Keratinocyte (primary cell): ENCODE results near the gene DPP10. TPM values are rescaled to one million over a fixed set of nuclear protein-coding genes. Genes with fewer than 3 reads are reported as not detected.

Experiments
- DNase-seq: peaks from one replicate; pipeline ENCODE4 v3.0.0-alpha.2; 2011; ENCODE audit warnings: low read depth, missing footprints, low spot score
- FAIRE-seq: peaks from 2 replicates; lab custom pipeline; 2011; peaks lifted over from hg19 to GRCh38; lab: Jason Lieb, UNC
- H2AFZ ChIP-seq: 2 replicates; pipeline ENCODE4 v1.6.0; 2012; ENCODE audit warnings: low read length, control low read depth, inconsistent platforms; ENCODE audit not compliant: control insufficient read depth
- H3K27ac ChIP-seq: 2 replicates; pipeline ENCODE4 v1.5.1; 2011; ENCODE audit warnings: low read length; ENCODE audit not compliant: control insufficient read depth, insufficient read depth
- H3K27me3 ChIP-seq: 3 replicates; pipeline ENCODE4 v1.6.0; 2011; ENCODE audit warnings: low read length; ENCODE audit not compliant: control insufficient read depth, insufficient read depth; ENCODE audit errors: extremely low read depth
- H3K36me3 ChIP-seq, 2 experiments: 2 replicates in 1 of 2; 3 replicates in 1 of 2; pipeline ENCODE4 v1.5.1; 2011; ENCODE audit warnings: low read length in 2 of 2, mild to moderate bottlenecking in 1 of 2; ENCODE audit not compliant: control insufficient read depth in 2 of 2, insufficient read depth in 2 of 2; ENCODE audit errors: extremely low read depth in 1 of 2
- H3K4me1 ChIP-seq: 3 replicates; pipeline ENCODE4 v1.5.1; 2011; ENCODE audit warnings: low read length; ENCODE audit not compliant: control insufficient read depth, insufficient read depth; ENCODE audit errors: extremely low read depth
- H3K4me2 ChIP-seq: 3 replicates; pipeline ENCODE4 v1.6.0; 2011; ENCODE audit warnings: low read depth, low read length; ENCODE audit not compliant: control insufficient read depth, insufficient read depth; ENCODE audit errors: extremely low read depth
- H3K4me3 ChIP-seq, 3 experiments: fragments of 200-600 bp in 1 of 3; sonication (generic) in 1 of 3; 2 replicates in 2 of 3; 3 replicates in 1 of 3; pipeline ENCODE4 v1.5.1; 2011 to 2016; ENCODE audit warnings: low read length in 3 of 3, mild to moderate bottlenecking in 3 of 3, control low read depth in 2 of 3, inconsistent platforms in 1 of 3, low read depth in 1 of 3, mixed read lengths in 1 of 3, mixed run types in 1 of 3, moderate library complexity in 1 of 3; ENCODE audit not compliant: control insufficient read depth in 2 of 3, insufficient read depth in 2 of 3; ENCODE audit errors: extremely low read depth in 1 of 3
- H3K79me2 ChIP-seq: 2 replicates; pipeline ENCODE4 v1.6.0; 2012; ENCODE audit warnings: low read length; ENCODE audit not compliant: control insufficient read depth, insufficient read depth
- H3K9ac ChIP-seq: 3 replicates; pipeline ENCODE4 v1.6.0; 2011; ENCODE audit warnings: low read length; ENCODE audit not compliant: control insufficient read depth, insufficient read depth; ENCODE audit errors: extremely low read depth
- H3K9me1 ChIP-seq: 3 replicates; pipeline ENCODE4 v1.6.0; 2011; ENCODE audit warnings: low read length; ENCODE audit not compliant: control insufficient read depth, insufficient read depth; ENCODE audit errors: extremely low read depth
- H3K9me3 ChIP-seq: 2 replicates; pipeline ENCODE4 v1.5.1; 2012; ENCODE audit warnings: low read depth, low read length; ENCODE audit not compliant: control insufficient read depth
- H4K20me1 ChIP-seq: 3 replicates; pipeline ENCODE4 v1.6.0; 2011; ENCODE audit warnings: low read length; ENCODE audit not compliant: control insufficient read depth, insufficient read depth; ENCODE audit errors: extremely low read depth
- CTCF ChIP-seq, 3 experiments: IDR thresholded peaks in 1 of 3; conservative IDR thresholded peaks in 1 of 3; optimal IDR thresholded peaks in 1 of 3; 2 replicates in 2 of 3; 3 replicates in 1 of 3; pipeline versions ENCODE3 to v1.5.1; 2011; ENCODE audit warnings: low read length in 3 of 3, mild to moderate bottlenecking in 3 of 3, moderate library complexity in 2 of 3, control low read depth in 1 of 3, inconsistent platforms in 1 of 3; ENCODE audit not compliant: insufficient read depth in 2 of 3; ENCODE audit errors: extremely low read depth in 1 of 3
- EZH2 ChIP-seq: IDR thresholded peaks from one replicate; pipeline ENCODE4 v1.6.1; 2012; ENCODE audit warnings: inconsistent platforms, mild to moderate bottlenecking, low read length, moderate library complexity
- dilution Hi-C: fragments of 300-500 bp; cut with MboI; formaldehyde crosslinking; loops from one replicate; pipeline ENCODE4 v1.7.0; 2020; ENCODE audit warnings: low sequenced_read_pairs; ENCODE audit not compliant: extremely low pct_ligation_motif_present
- polyA plus RNA-seq, 5 experiments: library from polyadenylated mRNA; depleted of rRNA in 3 of 5; stranded (reverse) in 3 of 5; stranded (forward) in 1 of 5; unstranded in 1 of 5; fragments of >200 nt; gene quantifications; 1 replicate in 1 of 5; 2 replicates in 3 of 5; 3 replicates in 1 of 5; pipeline versions ENCODE4 v1.2.1 to v1.2.3, GENCODE V29; 2011 to 2012; ENCODE audit warnings: missing spikeins in 2 of 5, low read depth in 1 of 5, low replicate concordance in 1 of 5

Gene DPP10
- polyA plus RNA-seq, 1 donor (not counting 4 experiments of a cell fraction or from before 2014, with no cell fraction given): not detected

GRCh38 chr2:115105966-115106365 is 663.5 kb downstream of the DPP10 start:
- H3K4me3 ChIP-seq: no peak overlapping the region
- dilution Hi-C loops: no loop called here
- DNase-seq (no peak), FAIRE-seq (no peak)
- H3K4me1 ChIP-seq: no peaks in the 10 kb centered on the region
- no peaks in the 10 kb centered on the region for H3K9me1 ChIP-seq
- no peak overlapping the region for H2AFZ ChIP-seq
- H3K9me3 ChIP-seq: no peaks in the 10 kb centered on the region
- H3K9ac ChIP-seq: no peak overlapping the region
- H3K27me3 ChIP-seq: no peaks in the 10 kb centered on the region
- H3K36me3 ChIP-seq: no peaks in the 10 kb centered on the region
- H4K20me1 ChIP-seq: no peaks in the 10 kb centered on the region
- H3K79me2 ChIP-seq: no peaks in the 10 kb centered on the region
- H3K4me2 ChIP-seq: no peak overlapping the region
- TF ChIP-seq EZH2 (no peak), CTCF (optimal IDR thresholded peaks at IDR 0.05 in 1 of 3, IDR thresholded peaks at IDR 0.05 in 1 of 3, conservative IDR thresholded peaks at IDR 0.05 in 1 of 3; ENCODE audit: extremely low read depth in 1 of 3, insufficient read depth in 2 of 3, low read length in 3 of 3) (no peak)
- no peak overlapping the region for H3K27ac ChIP-seq

- TF ChIP-seq CTCF (optimal IDR thresholded peaks at IDR 0.05 in 1 of 3, IDR thresholded peaks at IDR 0.05 in 1 of 3, conservative IDR thresholded peaks at IDR 0.05 in 1 of 3; ENCODE audit: extremely low read depth in 1 of 3, insufficient read depth in 2 of 3, low read length in 3 of 3): no peak
- no peak for TF ChIP-seq EZH2
- dilution Hi-C loops: no loop called here
- Histone ChIP-seq H3K79me2 (no peaks in the 10 kb centered on the region), H3K4me3 (no peak overlapping the region), H3K36me3 (no peaks in the 10 kb centered on the region), H3K4me1 (no peaks in the 10 kb centered on the region), H3K4me2 (no peak overlapping the region), H3K9ac (no peak overlapping the region), H3K27ac (no peak overlapping the region), H3K27me3 (no peaks in the 10 kb centered on the region), H2AFZ (no peak overlapping the region), H3K9me1 (no peaks in the 10 kb centered on the region), H4K20me1 (no peaks in the 10 kb centered on the region), H3K9me3 (no peaks in the 10 kb centered on the region)
- no peak for FAIRE-seq
- no peak for DNase-seq
Observed at GRCh38 chr2:115115135-115115534, 672.7 kb downstream of the DPP10 start.
